ENCODE data around the gene ZNF598. TPM values are rescaled to one million over a fixed set of nuclear protein-coding genes. Genes with fewer than 3 reads are reported as not detected.

ZNF598 gene
- total and polyA plus RNA-seq, 2 experiments from 2014 or later, result 8.5 to 48.6 TPM

GRCh38 chr16:1983544-1984346 lies 25.9 kb downstream of the ZNF598 start, which contains the start of gene GFER:
GFER (plus strand) TSS chr16:1984193; CDS start chr16:1984219, 26 bp downstream.
- Mint-ChIP-seq H3K4me1 (peaks cover 26% of the 10 kb centered on the region), H3K4me3 (peak within 1 kb of the TSS; percentile 92), H3K9me3 (no peaks in the 10 kb centered on the region), H3K27me3 (ENCODE audit: insufficient read depth, low read depth, poor library complexity) (peaks cover 65% of the 10 kb centered on the region), H3K36me3 (ENCODE audit: low read depth) (peaks cover 17% of the 10 kb centered on the region), H3K27ac (peak within 1 kb of the TSS; percentile 89)
- Histone ChIP-seq H3K36me3 (ENCODE audit: insufficient read depth) (no peaks in the 10 kb centered on the region), H3K79me2 (replicated peaks; ENCODE audit: insufficient read depth) (peaks cover 4% of the 10 kb centered on the region; the same call in 1 of the 2 replicates), H3K4me3 (peak within 1 kb of the TSS; percentile 95), H4K20me1 (replicated peaks; ENCODE audit: insufficient read depth) (no peaks in the 10 kb centered on the region; the same call in none of the 2 replicates), H3K4me2 (peak within 1 kb of the TSS; percentile 96), H3K9me2 (ENCODE audit: insufficient read depth) (no peaks in the 10 kb centered on the region), H3K4me1 (ENCODE audit: insufficient read depth) (peaks cover 21% of the 10 kb centered on the region), H3F3A (replicated peaks; ENCODE audit: low read depth) (peaks cover 35% of the 10 kb centered on the region), H3K27me3 (ENCODE audit: insufficient read depth) (peaks cover 46% of the 10 kb centered on the region), H3K27ac (ENCODE audit: low read depth) (peak within 1 kb of the TSS; percentile 50; the same call in 1 of the 2 replicates), H2AFZ (peak within 1 kb of the TSS; percentile 87)
- no peak for TF ChIP-seq ZNF462 (CRISPR knock-in tag; IDR thresholded peaks at IDR 0.05)
- peak; percentile 60 for TF ChIP-seq POLR2AphosphoS5 (IDR thresholded peaks at IDR 0.05; ENCODE audit: low read depth)
- TF ChIP-seq CREB1 (CRISPR knock-in tag; IDR thresholded peaks at IDR 0.05; ENCODE audit: low read depth), result peak; percentile 37; the same call in 1 of the 2 replicates
- no peak for TF ChIP-seq EZH2phosphoT487 (IDR thresholded peaks at IDR 0.05; ENCODE audit: unreplicated experiment)
- no peak for TF ChIP-seq ETS1 (IDR thresholded peaks at IDR 0.05)
- peak; percentile 32 to 56; a peak in 2 of 4 replicates for TF ChIP-seq CTCF (conservative IDR thresholded peaks at IDR 0.05; ENCODE audit: low read depth in 2 of 2)
- TF ChIP-seq REST (IDR thresholded peaks at IDR 0.05; ENCODE audit: unreplicated experiment), result no peak
- TF ChIP-seq ZNF331 (CRISPR knock-in tag; IDR thresholded peaks at IDR 0.05; ENCODE audit: low read depth), result no peak
- TF ChIP-seq ZNF114 (CRISPR knock-in tag; IDR thresholded peaks at IDR 0.05), result no peak
- TF ChIP-seq NANOG (IDR thresholded peaks at IDR 0.05; ENCODE audit: borderline replicate concordance), result no peak
- TF ChIP-seq EZH2 (IDR thresholded peaks at IDR 0.05; ENCODE audit: low read depth, unreplicated experiment), result no peak
- TF ChIP-seq JUNB (IDR thresholded peaks at IDR 0.05; ENCODE audit: unreplicated experiment), result no peak
- DNase-seq (ENCODE audit: low spot score) (peak; percentile 98), ATAC-seq (peak; percentile 67)

Data from GM23338 (cell line).